H1 (cell line): Measurements from ENCODE around the gene MCC. TPM values are rescaled to one million over a fixed set of nuclear protein-coding genes. Genes with fewer than 3 reads are reported as not detected.

ENCODE experiments used
- CTCF ChIA-PET: fragments of 300-600 bp; sonication (Branson Sonifier 250); formaldehyde crosslinking; loops from one replicate; lab custom pipeline; 2021; ENCODE audit not compliant: partially characterized antibody; lab: Charles Lee
- POLR2A ChIA-PET: fragments of 300-600 bp; sonication (Branson Sonifier 250); formaldehyde crosslinking; loops from one replicate; lab custom pipeline; 2021; ENCODE audit warnings: inconsistent platforms; ENCODE audit not compliant: partially characterized antibody; lab: Charles Lee
- DNase-seq, 2 experiments: peaks; one replicate each; pipeline versions ENCODE4 v3.0.0 to v3.0.0-alpha.2; 2010 to 2022; ENCODE audit warnings: low spot score in 2 of 2, low read depth in 1 of 2, mixed read lengths in 1 of 2
- FAIRE-seq: peaks from 2 replicates; lab custom pipeline; 2011; peaks lifted over from hg19 to GRCh38; lab: Jason Lieb, UNC
- H2AFZ ChIP-seq: 2 replicates; pipeline ENCODE4 v1.8.1; 2012; ENCODE audit warnings: low read length, inconsistent platforms
- H2AK5ac ChIP-seq: 2 replicates; pipeline ENCODE4 v1.6.1; 2013; ENCODE audit warnings: low read depth, low read length
- H2BK120ac ChIP-seq: replicated peaks from 2 replicates; pipeline ENCODE3; 2013; ENCODE audit warnings: low read depth, low read length, inconsistent platforms
- H2BK12ac ChIP-seq: 2 replicates; pipeline ENCODE4 v1.6.1; 2013; ENCODE audit warnings: low read depth, low read length
- H2BK15ac ChIP-seq: 2 replicates; pipeline ENCODE4 v1.6.1; 2013; ENCODE audit warnings: low read length
- H2BK20ac ChIP-seq: 2 replicates; pipeline ENCODE4 v1.6.1; 2013; ENCODE audit warnings: low read length
- H2BK5ac ChIP-seq: 2 replicates; pipeline ENCODE4 v1.6.1; 2013; ENCODE audit warnings: low read depth, low read length
- H3K14ac ChIP-seq: 2 replicates; pipeline ENCODE4 v1.6.1; 2013; ENCODE audit warnings: inconsistent platforms; ENCODE audit not compliant: insufficient read length
- H3K18ac ChIP-seq: 2 replicates; pipeline ENCODE4 v1.6.1; 2013; ENCODE audit warnings: low read length; ENCODE audit errors: extremely low read depth
- H3K23ac ChIP-seq: 2 replicates; pipeline ENCODE4 v1.6.1; 2013; ENCODE audit warnings: inconsistent platforms; ENCODE audit not compliant: insufficient read length
- H3K23me2 ChIP-seq: 2 replicates; pipeline ENCODE4 v1.6.1; 2013; ENCODE audit warnings: low read depth, low read length
- H3K27ac ChIP-seq: 2 replicates; pipeline ENCODE4 v1.6.1; 2011; ENCODE audit warnings: low read depth, low read length, inconsistent platforms
- H3K27me3 ChIP-seq, 4 experiments: replicated peaks in 1 of 4; 1 replicate in 1 of 4; 2 replicates in 3 of 4; pipeline versions ENCODE4 v1.6.1 to v1.8.1; 2011 to 2013; ENCODE audit warnings: low read length in 3 of 4, mild to moderate bottlenecking in 3 of 4, inconsistent platforms in 2 of 4, mixed read lengths in 2 of 4, moderate library complexity in 1 of 4; ENCODE audit not compliant: control insufficient read depth in 3 of 4, insufficient read depth in 3 of 4; ENCODE audit errors: extremely low read depth in 1 of 4
- H3K36me3 ChIP-seq, 4 experiments: 2 replicates each; pipeline versions ENCODE4 v1.6.1 to v1.8.1; 2011 to 2013; ENCODE audit warnings: mild to moderate bottlenecking in 4 of 4, low read length in 3 of 4, moderate library complexity in 2 of 4, control low read depth in 1 of 4, inconsistent platforms in 1 of 4; ENCODE audit not compliant: insufficient read depth in 4 of 4, control insufficient read depth in 2 of 4
- H3K4ac ChIP-seq: replicated peaks from 2 replicates; pipeline ENCODE3; 2013; ENCODE audit warnings: low read length, low read depth, mixed read lengths, inconsistent platforms; ENCODE audit not compliant: insufficient read length
- H3K4me1 ChIP-seq, 4 experiments: replicated peaks in 1 of 4; 1 replicate in 1 of 4; 2 replicates in 3 of 4; pipeline versions ENCODE4 v1.6.1 to v1.8.1; 2011 to 2013; ENCODE audit warnings: low read length in 3 of 4, inconsistent platforms in 2 of 4, mixed read lengths in 1 of 4; ENCODE audit not compliant: insufficient read depth in 4 of 4, control insufficient read depth in 3 of 4
- H3K4me2 ChIP-seq, 2 experiments: 2 replicates each; pipeline versions ENCODE4 v1.6.1 to v1.8.1; 2011 to 2013; ENCODE audit warnings: low read depth in 2 of 2, low read length in 2 of 2, control low read depth in 1 of 2, inconsistent platforms in 1 of 2, mild to moderate bottlenecking in 1 of 2; ENCODE audit not compliant: insufficient read depth in 1 of 2
- H3K4me3 ChIP-seq, 4 experiments: fragments of 200-600, 300-600 bp in 1 of 4; sonication (generic), shearing (Covaris generic), sonication (Bioruptor Twin) in 1 of 4; 2 replicates each; pipeline versions ENCODE4 v1.5.1 to v1.8.1; 2011 to 2016; ENCODE audit warnings: low read length in 4 of 4, low read depth in 3 of 4, control low read depth in 2 of 4, inconsistent platforms in 2 of 4, mild to moderate bottlenecking in 2 of 4, mixed read lengths in 1 of 4, moderate library complexity in 1 of 4; ENCODE audit not compliant: insufficient read depth in 2 of 4; ENCODE audit errors: extremely low read depth in 1 of 4
- H3K56ac ChIP-seq: replicated peaks from 2 replicates; pipeline ENCODE3; 2013; ENCODE audit warnings: low read depth, mild to moderate bottlenecking, mixed read lengths, low read length, inconsistent platforms; ENCODE audit not compliant: insufficient read length
- H3K79me1 ChIP-seq: 2 replicates; pipeline ENCODE4 v1.6.1; 2013; ENCODE audit warnings: low read depth, low read length, control low read depth
- H3K79me2 ChIP-seq, 2 experiments: 2 replicates each; pipeline versions ENCODE4 v1.6.1 to v1.8.1; 2012 to 2013; ENCODE audit warnings: low read length in 2 of 2, mild to moderate bottlenecking in 2 of 2, inconsistent platforms in 1 of 2; ENCODE audit not compliant: insufficient read depth in 2 of 2, control insufficient read depth in 1 of 2
- H3K9ac ChIP-seq, 4 experiments: replicated peaks in 1 of 4; 1 replicate in 1 of 4; 2 replicates in 3 of 4; pipeline versions ENCODE4 v1.6.1 to v1.8.1; 2011 to 2013; ENCODE audit warnings: low read depth in 3 of 4, low read length in 3 of 4, control low read depth in 2 of 4, mild to moderate bottlenecking in 2 of 4, moderate library complexity in 2 of 4, inconsistent platforms in 1 of 4; ENCODE audit errors: extremely low read depth in 1 of 4
- H3K9me3 ChIP-seq, 2 experiments: 2 replicates each; pipeline versions ENCODE4 v1.6.1 to v1.8.1; 2012 to 2013; ENCODE audit warnings: mild to moderate bottlenecking in 2 of 2, moderate library complexity in 2 of 2, control low read depth in 1 of 2, inconsistent platforms in 1 of 2, low read depth in 1 of 2, low read length in 1 of 2, mixed read lengths in 1 of 2; ENCODE audit not compliant: insufficient read depth in 2 of 2
- H4K20me1 ChIP-seq, 2 experiments: replicated peaks in 1 of 2; 2 replicates each; pipeline versions ENCODE3 to v1.8.1; 2011 to 2013; ENCODE audit warnings: inconsistent platforms in 2 of 2, low read length in 2 of 2, mild to moderate bottlenecking in 1 of 2; ENCODE audit not compliant: insufficient read depth in 2 of 2, control insufficient read depth in 1 of 2
- H4K5ac ChIP-seq: 2 replicates; pipeline ENCODE4 v1.6.1; 2013; ENCODE audit warnings: low read length, low read depth, mixed read lengths, inconsistent platforms; ENCODE audit not compliant: insufficient read length
- H4K8ac ChIP-seq: 2 replicates; pipeline ENCODE4 v1.8.0; 2013; ENCODE audit warnings: mild to moderate bottlenecking, moderate library complexity, low read length, inconsistent platforms; ENCODE audit not compliant: insufficient read depth; ENCODE audit errors: extremely low read depth
- H4K91ac ChIP-seq: replicated peaks from 2 replicates; pipeline ENCODE3; 2013; ENCODE audit warnings: low read length, mixed read lengths, inconsistent platforms; ENCODE audit not compliant: insufficient read length
- CBX8 ChIP-seq: fragments of 300-800, 300-1000 bp; sonication (generic); IDR thresholded peaks from 2 replicates; pipeline ENCODE4 v1.7.1; 2016; ENCODE audit warnings: low read depth, low read length, borderline replicate concordance
- CREB1 ChIP-seq: IDR thresholded peaks from 2 replicates; pipeline ENCODE4 v1.6.1; 2012; ENCODE audit warnings: inconsistent platforms
- EZH2 ChIP-seq: fragments of 200-600 bp; sonication (generic); IDR thresholded peaks from 2 replicates; pipeline ENCODE4 v1.7.1; 2012; ENCODE audit warnings: low read depth, mild to moderate bottlenecking, moderate library complexity, low read length, inconsistent platforms; ENCODE audit not compliant: severe bottlenecking
- SUZ12 ChIP-seq: fragments of 200-600 bp; sonication (generic); IDR thresholded peaks from 2 replicates; pipeline ENCODE4 v1.6.1; 2012; ENCODE audit warnings: mild to moderate bottlenecking, inconsistent platforms, low read length, moderate library complexity, mixed read lengths
- TAF1 ChIP-seq: IDR thresholded peaks from 2 replicates; pipeline ENCODE4 v1.6.1; 2011; ENCODE audit warnings: mild to moderate bottlenecking, low read depth, low read length
- TAF7 ChIP-seq: optimal IDR thresholded peaks from 2 replicates; pipeline ENCODE3; 2011; ENCODE audit warnings: low read depth, mild to moderate bottlenecking, inconsistent platforms, low read length, moderate library complexity, borderline replicate concordance
- TEAD4 ChIP-seq: IDR thresholded peaks from 2 replicates; pipeline ENCODE4 v1.6.1; 2012; ENCODE audit warnings: low read depth, low read length, inconsistent platforms, mixed read lengths
- YY1 ChIP-seq: IDR thresholded peaks from 2 replicates; pipeline ENCODE4 v1.6.1; 2011; ENCODE audit warnings: low read depth, mild to moderate bottlenecking, low read length
- WGBS, 2 experiments: shearing (Covaris generic) in 1 of 2; methylation state at CpG; one replicate each; pipeline versions ENCODE4 v1.1.6 to v1.1.7; 2013 to 2015; ENCODE audit warnings: low lambda C conversion rate in 2 of 2, mixed read lengths in 2 of 2, inconsistent platforms in 1 of 2, low coverage in 1 of 2, missing lambda C conversion rate in 1 of 2; ENCODE audit not compliant: insufficient replicate concordance in 2 of 2, insufficient coverage in 1 of 2, insufficient read length in 1 of 2; ENCODE audit errors: extremely low coverage in 1 of 2, missing lambda C conversion rate in 1 of 2; 5-methylcytosine and 5-hydroxymethylcytosine counted together
- polyA plus RNA-seq, 7 experiments: library from polyadenylated mRNA; depleted of rRNA in 3 of 7; stranded (reverse) in 5 of 7; unstranded in 2 of 7; fragments of >200 nt in 5 of 7; fragments of 200-250 nt in 2 of 7; gene quantifications; 1 replicate in 5 of 7; 2 replicates in 1 of 7; 4 replicates in 1 of 7; pipeline versions ENCODE4 v1.2.1 to v1.2.3, GENCODE V29; 2011 to 2013; ENCODE audit warnings: missing spikeins in 2 of 7, mixed read lengths in 2 of 7
- total RNA-seq: library from RNA; stranded (reverse); fragmentation: NEBNext Ultra II Directional; extraction: Animal tissue kit (Norgen Biotek cat#: 25700); gene quantifications from 2 replicates; pipeline ENCODE4 v1.2.1, GENCODE V29; 2021
- TF ChIP-seq, protein P1 (sequence below): IDR thresholded peaks from 2 replicates; pipeline ENCODE4 v1.6.1; 2012; ENCODE audit warnings: inconsistent platforms
- TF ChIP-seq, protein P2 (sequence below): IDR thresholded peaks from 2 replicates; pipeline ENCODE4 v1.6.1; 2011; ENCODE audit warnings: low read depth, mild to moderate bottlenecking, low read length; ENCODE audit not compliant: insufficient read depth

The MCC gene
- total and polyA plus RNA-seq, 2 of the 8 experiments (the other 6 are each of a cell fraction or from before 2014, with no cell fraction given), result 2.6 to 18.3 TPM

DNA sequence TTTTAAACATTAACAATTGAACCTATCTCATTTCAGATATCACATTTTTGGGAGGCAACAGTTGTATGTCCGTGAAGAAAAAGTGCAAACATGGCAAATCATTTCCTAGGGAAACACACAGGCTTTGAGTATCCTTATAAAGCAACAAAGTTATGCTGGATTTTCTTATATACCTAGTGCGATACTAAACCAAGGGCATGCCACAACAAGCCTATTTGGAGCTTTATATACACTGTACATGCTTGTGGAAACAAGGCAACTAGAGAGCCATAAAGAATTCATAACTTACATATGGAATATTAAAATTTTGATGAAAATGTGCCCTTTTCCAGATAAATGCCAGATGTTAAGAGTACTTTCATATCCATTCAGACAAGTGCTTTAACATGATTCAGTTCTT, 320.3 kb downstream of the MCC start:
- H3K79me1 ChIP-seq, result no peaks in the 10 kb centered on the region
- TF ChIP-seq CREB1, result no peak
- TF ChIP-seq CBX8, result no peak
- TF ChIP-seq YY1, result no peak
- TF ChIP-seq SUZ12, result no peak
- TF ChIP-seq TAF1, result no peak
- TF ChIP-seq, protein P1, sequence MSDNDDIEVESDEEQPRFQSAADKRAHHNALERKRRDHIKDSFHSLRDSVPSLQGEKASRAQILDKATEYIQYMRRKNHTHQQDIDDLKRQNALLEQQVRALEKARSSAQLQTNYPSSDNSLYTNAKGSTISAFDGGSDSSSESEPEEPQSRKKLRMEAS, result no peak
- TF ChIP-seq EZH2, result no peak
- TF ChIP-seq, protein P2, sequence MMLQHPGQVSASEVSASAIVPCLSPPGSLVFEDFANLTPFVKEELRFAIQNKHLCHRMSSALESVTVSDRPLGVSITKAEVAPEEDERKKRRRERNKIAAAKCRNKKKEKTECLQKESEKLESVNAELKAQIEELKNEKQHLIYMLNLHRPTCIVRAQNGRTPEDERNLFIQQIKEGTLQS, result no peak
- TF ChIP-seq TEAD4, result no peak
- no peak for TF ChIP-seq TAF7
- no peak overlapping the region for H2AFZ ChIP-seq
- no peak overlapping the region for H3K4me2 ChIP-seq
- no peak overlapping the region for H2BK120ac ChIP-seq
- H4K5ac ChIP-seq, result no peak overlapping the region
- no peak overlapping the region for H3K23ac ChIP-seq
- 0 out of 4 replicates have a peak, but pooled peaks cover 0 to 3% of the 10 kb centered on the region in 2 experiments for H3K79me2 ChIP-seq
- H4K20me1 ChIP-seq, result no peaks in the 10 kb centered on the region
- 95% methylated on average over 2 of the region's 2 CpGs; no CpG with 5 or more reads in 1 of the 2 experiments for WGBS, 2 experiments
- H3K23me2 ChIP-seq, result no peaks in the 10 kb centered on the region
- H2BK20ac ChIP-seq, result no peak overlapping the region
- no peak overlapping the region for H4K8ac ChIP-seq
- no peak overlapping the region for H3K18ac ChIP-seq
- no peak overlapping the region for H3K56ac ChIP-seq
- H3K27ac ChIP-seq, result no peak overlapping the region
- H2AK5ac ChIP-seq, result no peak overlapping the region
- no peaks in the 10 kb centered on the region for H3K36me3 ChIP-seq
- FAIRE-seq (no peak), DNase-seq (no peak)
- no peaks in the 10 kb centered on the region for H3K9me3 ChIP-seq
- H4K91ac ChIP-seq, result no peak overlapping the region
- POLR2A ChIA-PET, result no interaction called here
- no peak overlapping the region for H2BK15ac ChIP-seq
- H2BK5ac ChIP-seq, result no peak overlapping the region
- no peak overlapping the region for H3K14ac ChIP-seq
- CTCF ChIA-PET, result no interaction called here
- no peak overlapping the region for H3K4me3 ChIP-seq
- no peak overlapping the region for H3K9ac ChIP-seq
- H3K4me1 ChIP-seq, result peaks cover 0 to 6% (median 3%) of the 10 kb centered on the region in 4 experiments; a peak in 2 of 7 replicates
- H2BK12ac ChIP-seq, result no peak overlapping the region
- no peak overlapping the region for H3K4ac ChIP-seq
- no peaks in the 10 kb centered on the region for H3K27me3 ChIP-seq
